ENCODE results near the gene FPR2.
"Not testable (repeated sequence)": the region's sequence is repeated elsewhere in the genome, so short reads cannot be mapped to it uniquely, and the experiment has no call there.

Gene FPR2

GRCh38 chr19:51806571-51806970, 45.6 kb downstream of the FPR2 start:
- DNase-seq (ENCODE audit: low read depth), result not testable (repeated sequence)

GRCh38 chr19:51807111-51807701, 46.2 kb downstream of the FPR2 start:
- DNase-seq (ENCODE audit: low read depth), result peak; percentile 74

GRCh38 chr19:51807925-51808324, 46.9 kb downstream of the FPR2 start:
- no peak for DNase-seq (ENCODE audit: low read depth)

DNA sequence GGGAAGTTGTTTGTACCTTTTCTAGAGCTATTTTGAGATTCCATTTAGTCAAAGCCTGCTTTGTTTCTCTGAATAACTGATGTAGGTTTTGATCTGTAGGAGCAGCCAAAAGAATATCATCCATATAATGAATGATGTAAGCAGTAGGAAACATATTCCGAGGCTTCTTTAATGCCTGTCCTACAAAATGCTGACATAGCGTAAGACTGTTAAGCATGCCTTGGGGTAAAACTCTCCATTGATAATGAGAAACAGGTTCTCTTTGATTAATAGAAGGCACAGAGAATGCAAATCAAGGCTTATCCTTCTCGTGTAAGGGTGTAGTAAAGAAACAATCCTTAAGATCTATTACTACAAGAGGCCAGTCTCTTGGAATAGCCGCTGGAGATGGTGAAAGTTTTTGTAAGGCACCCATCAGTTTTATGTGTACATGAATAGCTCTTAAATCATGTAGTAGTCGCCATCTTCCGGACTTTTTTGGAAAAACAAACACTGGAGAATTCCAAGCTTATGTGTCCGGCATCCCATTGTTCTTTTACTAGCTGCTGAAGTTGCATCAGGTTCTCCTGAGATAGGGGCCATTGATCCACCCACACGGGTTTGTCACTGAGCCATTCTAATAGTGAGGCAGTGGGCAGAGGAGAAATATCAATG, 47.5 kb downstream of the FPR2 start:
- peak; percentile 73 for DNase-seq (ENCODE audit: low read depth)

DNA sequence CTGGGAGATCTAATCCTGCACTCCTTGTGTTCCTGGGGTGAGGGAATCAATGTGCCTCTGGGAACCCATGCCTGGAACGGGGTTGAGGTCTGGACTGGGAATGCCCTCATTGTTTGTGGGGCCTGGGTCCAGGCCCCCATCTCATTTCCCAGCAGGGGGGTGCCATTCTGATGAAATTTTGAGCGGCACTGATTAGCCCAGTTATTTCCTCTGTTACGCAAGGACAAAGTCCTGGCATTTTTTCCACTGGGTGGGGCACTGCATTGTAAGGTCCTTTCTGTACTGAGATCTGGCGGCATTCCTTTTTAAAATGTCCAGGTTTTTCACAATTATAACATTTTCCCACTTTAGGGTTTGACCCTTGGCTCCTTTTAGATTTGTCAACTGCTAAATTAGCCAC, 48.8 kb downstream of the FPR2 start:
- no peak for DNase-seq (ENCODE audit: low read depth)

DNA sequence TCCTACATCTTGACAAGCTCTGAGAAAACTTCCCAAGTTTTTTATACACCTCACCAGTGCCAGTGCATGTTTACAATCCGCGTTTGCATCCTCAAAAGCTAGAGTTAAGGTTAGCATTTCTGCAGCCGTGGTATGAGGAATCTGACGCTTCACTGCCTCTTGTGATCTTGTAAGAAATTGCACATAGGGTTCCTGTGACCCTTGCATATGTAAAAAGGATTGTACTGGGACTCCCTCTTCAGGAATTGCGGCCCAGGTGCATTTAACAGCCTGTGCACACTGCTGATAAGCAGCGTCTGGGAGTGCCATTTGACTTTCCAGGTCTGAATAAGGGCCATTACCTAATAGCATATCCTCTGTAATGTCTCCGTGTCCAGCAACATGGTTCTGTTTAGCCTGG, 49.2 kb downstream of the FPR2 start:
- peak; percentile 48 for DNase-seq (ENCODE audit: low read depth)

DNA sequence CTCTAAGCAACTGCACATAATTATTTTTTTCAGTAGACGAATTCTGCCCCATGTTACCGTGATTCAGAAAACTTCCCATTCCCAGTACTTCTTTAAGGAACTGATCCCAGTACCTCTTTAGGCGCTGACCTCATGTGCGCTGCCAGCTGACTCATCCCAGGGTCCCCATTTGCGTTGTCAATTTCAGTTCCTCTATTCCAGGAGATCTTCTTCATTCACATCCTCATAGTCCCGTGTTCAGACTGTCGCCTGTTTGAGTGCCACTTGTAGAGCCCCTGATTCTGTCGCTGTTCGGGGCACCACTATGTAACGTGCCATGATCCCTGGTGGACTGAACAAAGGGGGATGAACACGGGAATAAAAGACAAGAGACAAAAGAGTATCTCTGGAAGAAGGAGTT, 50.4 kb downstream of the FPR2 start:
- DNase-seq (ENCODE audit: low read depth), result no peak

- no peak for DNase-seq (ENCODE audit: low read depth)
These were observed 54.1 kb downstream of the FPR2 start for GRCh38 chr19:51815043-51815442.

DNA sequence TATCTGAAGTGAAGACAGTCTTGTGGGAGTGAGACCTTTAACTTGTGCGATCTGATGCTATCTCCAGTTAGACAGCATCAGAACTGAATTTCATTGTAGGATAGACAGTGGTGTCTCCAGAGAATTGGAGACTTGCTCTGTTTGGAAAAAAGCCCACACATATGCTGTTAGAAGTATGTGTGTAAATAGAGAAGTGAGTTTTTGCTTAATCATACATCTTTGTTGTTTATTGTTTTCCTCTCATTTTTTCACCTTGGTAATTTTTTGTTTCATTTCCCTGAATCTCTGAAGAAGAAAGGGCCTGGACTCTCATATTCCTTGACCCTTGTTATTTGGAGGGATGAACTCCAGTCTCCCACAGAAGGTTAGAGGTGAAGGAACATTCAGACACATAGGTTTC, 55.7 kb downstream of the FPR2 start:
- no peak for DNase-seq (ENCODE audit: low read depth)

DNA sequence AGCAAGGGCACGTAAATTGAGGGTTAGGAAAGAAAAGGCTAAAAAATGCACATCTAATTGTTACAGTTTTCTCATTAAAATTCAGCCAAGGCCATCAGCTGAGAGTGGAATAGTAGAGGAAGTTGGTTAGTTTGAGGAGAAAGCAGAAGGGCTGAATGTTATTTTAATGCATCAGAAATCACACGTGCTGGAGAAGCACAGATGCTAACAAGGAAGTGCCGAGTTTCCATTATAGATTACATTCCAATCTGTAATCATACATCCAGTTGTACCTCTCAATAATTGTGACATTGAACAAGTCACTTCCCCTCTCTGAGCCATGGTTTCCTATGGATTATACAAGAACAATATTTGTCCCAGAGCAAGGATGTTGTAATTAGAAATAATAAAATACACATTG, 59.0 kb downstream of the FPR2 start:
- DNase-seq (ENCODE audit: low read depth), result no peak

Data from ELR (cell line).